CD4-positive, alpha-beta T cell (primary cell): ENCODE measurements around the gene TMCO4. TPM values are rescaled to one million over a fixed set of nuclear protein-coding genes. Genes with fewer than 3 reads are reported as not detected.

Experiments used
- ATAC-seq: fragments of 200-7000 bp; cut with Tn5 transposase; one replicate; pipeline ENCODE4 v1.10.0; 2022; ENCODE audit warnings: mild to moderate bottlenecking; ENCODE audit not compliant: poor library complexity
- CTCF ChIA-PET: fragments of 350-600 bp; sonication (Branson Sonifier 250); formaldehyde crosslinking; loops from one replicate; lab custom pipeline; 2021; ENCODE audit warnings: antibody characterized with exemption, inconsistent platforms; lab: Charles Lee
- POLR2A ChIA-PET: fragments of 350-600 bp; sonication (Branson Sonifier 250); formaldehyde crosslinking; loops from one replicate; lab custom pipeline; 2021; ENCODE audit warnings: antibody characterized with exemption, inconsistent platforms; lab: Charles Lee
- DNase-seq, 14 experiments: peaks; one replicate each; pipeline ENCODE4 v3.0.0-alpha.2; 2013 to 2020; ENCODE audit warnings: mixed read lengths in 2 of 14
- H3K27ac ChIP-seq, 2 donors: one replicate each; pipeline versions ENCODE4 v1.5.1 to v1.7.0; 2013; ENCODE audit warnings: low read length in 2 of 2, low read depth in 1 of 2, mild to moderate bottlenecking in 1 of 2
- H3K27me3 ChIP-seq, 2 experiments: 1 replicate in 1 of 2; 2 replicates in 1 of 2; pipeline versions ENCODE4 v1.6.1 to v1.7.0; 2013; ENCODE audit warnings: low read length in 2 of 2, control low read depth in 1 of 2, mild to moderate bottlenecking in 1 of 2, moderate library complexity in 1 of 2; ENCODE audit not compliant: insufficient read depth in 2 of 2, control insufficient read depth in 1 of 2
- H3K36me3 ChIP-seq: one replicate; pipeline ENCODE4 v1.6.1; 2013; ENCODE audit warnings: low read length, control low read depth; ENCODE audit not compliant: insufficient read depth
- H3K4me1 ChIP-seq: one replicate; pipeline ENCODE4 v1.6.1; 2013; ENCODE audit warnings: low read length, control low read depth; ENCODE audit not compliant: insufficient read depth
- H3K4me3 ChIP-seq: one replicate; pipeline ENCODE4 v1.5.1; 2013; ENCODE audit warnings: mild to moderate bottlenecking, low read length, moderate library complexity
- H3K9me3 ChIP-seq, 2 experiments: 1 replicate in 1 of 2; 2 replicates in 1 of 2; pipeline versions ENCODE4 v1.6.1 to v1.7.0; 2013; ENCODE audit warnings: low read length in 2 of 2, mild to moderate bottlenecking in 2 of 2, control low read depth in 1 of 2, moderate library complexity in 1 of 2; ENCODE audit not compliant: control insufficient read depth in 1 of 2, insufficient read depth in 1 of 2
- H3K27ac Mint-ChIP-seq: one replicate; pipeline ENCODE4 v1.8.0; 2020; ENCODE audit warnings: mixed read lengths
- H3K27me3 Mint-ChIP-seq: one replicate; pipeline ENCODE4 v1.8.0; 2021; ENCODE audit warnings: mixed read lengths
- H3K36me3 Mint-ChIP-seq: one replicate; pipeline ENCODE4 v1.8.0; 2021; ENCODE audit warnings: low read depth, mixed read lengths
- H3K4me1 Mint-ChIP-seq: one replicate; pipeline ENCODE4 v1.8.0; 2021; ENCODE audit warnings: low read depth, mixed read lengths
- H3K4me3 Mint-ChIP-seq: one replicate; pipeline ENCODE4 v1.8.0; 2020; ENCODE audit warnings: mild to moderate bottlenecking, mixed read lengths
- H3K9me3 Mint-ChIP-seq: one replicate; pipeline ENCODE4 v1.8.0; 2020; ENCODE audit warnings: mixed read lengths
- intact Hi-C, 2 experiments: fragments of 100-400 bp; cut with DNase I in 1 of 2; cut with micrococcal nuclease in 1 of 2; formaldehyde crosslinking; loops; one replicate each; pipeline versions ENCODE4 v1.15.1 to v1.9.0; 2023 to 2025; cut with DNase I, micrococcal nuclease
- total RNA-seq, 174 experiments: library from RNA in 2 of 174; stranded (reverse) in 2 of 174; gene quantifications; one replicate each; pipeline ENCODE4 v1.2.3 and lab custom pipeline; 2021 to 2026
- TF ChIP-seq, protein P1 (sequence below): fragments of 200-600 bp; IDR thresholded peaks from one replicate; pipeline ENCODE4 v1.8.0; 2022; ENCODE audit warnings: antibody characterized with exemption, mild to moderate bottlenecking

Gene TMCO4
- total RNA-seq, 2 experiments from 2014 or later = 12.4 to 13.9 TPM

DNA sequence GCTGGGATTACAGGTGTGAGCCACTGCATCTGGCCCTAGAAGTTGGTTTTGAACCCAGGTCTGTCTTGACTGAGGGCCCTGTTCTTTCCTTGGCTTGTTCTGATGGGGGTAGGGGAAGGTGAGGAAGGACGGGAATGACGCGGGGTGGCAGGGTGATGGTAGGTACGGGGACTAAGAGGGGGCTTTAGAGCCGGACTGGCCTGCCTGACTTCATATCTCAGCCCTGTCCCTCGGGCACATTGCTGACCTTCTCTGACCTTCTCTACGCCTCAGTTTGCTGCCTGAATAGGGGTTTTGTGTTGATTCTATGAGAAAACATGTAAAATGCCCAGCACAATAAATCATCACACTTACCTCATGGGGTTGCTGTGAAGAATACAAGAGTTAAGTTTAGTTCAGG lies 8.6 kb upstream of the TMCO4 start:
- Mint-ChIP-seq H3K27ac (no peak overlapping the region), H3K36me3 (no peaks in the 10 kb centered on the region), H3K9me3 (no peaks in the 10 kb centered on the region), H3K4me1 (no peaks in the 10 kb centered on the region), H3K4me3 (no peak overlapping the region), H3K27me3 (no peaks in the 10 kb centered on the region)
- Histone ChIP-seq H3K9me3 (no peaks in the 10 kb centered on the region), H3K27me3 (no peaks in the 10 kb centered on the region), H3K27ac (no peak overlapping the region), H3K36me3 (no peaks in the 10 kb centered on the region), H3K4me1 (no peaks in the 10 kb centered on the region), H3K4me3 (no peak overlapping the region)
- CTCF ChIA-PET = no interaction called here
- POLR2A ChIA-PET = no interaction called here
- ATAC-seq (no peak), DNase-seq (no peak)
- TF ChIP-seq, protein P1, sequence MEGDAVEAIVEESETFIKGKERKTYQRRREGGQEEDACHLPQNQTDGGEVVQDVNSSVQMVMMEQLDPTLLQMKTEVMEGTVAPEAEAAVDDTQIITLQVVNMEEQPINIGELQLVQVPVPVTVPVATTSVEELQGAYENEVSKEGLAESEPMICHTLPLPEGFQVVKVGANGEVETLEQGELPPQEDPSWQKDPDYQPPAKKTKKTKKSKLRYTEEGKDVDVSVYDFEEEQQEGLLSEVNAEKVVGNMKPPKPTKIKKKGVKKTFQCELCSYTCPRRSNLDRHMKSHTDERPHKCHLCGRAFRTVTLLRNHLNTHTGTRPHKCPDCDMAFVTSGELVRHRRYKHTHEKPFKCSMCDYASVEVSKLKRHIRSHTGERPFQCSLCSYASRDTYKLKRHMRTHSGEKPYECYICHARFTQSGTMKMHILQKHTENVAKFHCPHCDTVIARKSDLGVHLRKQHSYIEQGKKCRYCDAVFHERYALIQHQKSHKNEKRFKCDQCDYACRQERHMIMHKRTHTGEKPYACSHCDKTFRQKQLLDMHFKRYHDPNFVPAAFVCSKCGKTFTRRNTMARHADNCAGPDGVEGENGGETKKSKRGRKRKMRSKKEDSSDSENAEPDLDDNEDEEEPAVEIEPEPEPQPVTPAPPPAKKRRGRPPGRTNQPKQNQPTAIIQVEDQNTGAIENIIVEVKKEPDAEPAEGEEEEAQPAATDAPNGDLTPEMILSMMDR = no peak
- intact Hi-C loops = no loop called here

DNA sequence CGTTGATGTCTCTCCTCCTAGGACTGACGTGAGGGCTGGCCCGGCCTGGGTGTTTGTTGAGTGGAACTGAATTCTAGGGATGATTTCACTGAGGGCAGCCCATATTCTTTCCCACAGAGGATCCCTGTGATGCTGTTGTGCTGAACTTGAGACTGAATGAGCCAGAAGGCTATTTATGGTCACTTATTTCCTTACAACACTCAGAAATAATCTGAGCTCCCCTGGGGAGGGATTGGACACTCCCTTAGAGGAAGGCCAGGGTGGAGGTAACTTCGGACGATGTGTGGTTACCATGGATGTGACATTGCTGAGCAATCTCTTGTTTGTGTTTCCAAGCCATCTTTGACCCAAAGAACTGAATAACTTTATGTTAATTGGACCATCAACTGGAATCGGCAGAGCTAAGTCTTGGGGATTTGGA lies 5.1 kb upstream of the TMCO4 start:
- H3K27ac ChIP-seq = no peak overlapping the region
- CTCF ChIA-PET = no interaction called here
- POLR2A ChIA-PET = no interaction called here
- H3K36me3 ChIP-seq = no peaks in the 10 kb centered on the region
- Mint-ChIP-seq H3K27me3 (no peaks in the 10 kb centered on the region), H3K4me1 (peaks cover 16% of the 10 kb centered on the region), H3K9me3 (no peaks in the 10 kb centered on the region), H3K27ac (no peak overlapping the region), H3K4me3 (no peak overlapping the region), H3K36me3 (peaks cover 5% of the 10 kb centered on the region)
- TF ChIP-seq, protein P1 = no peak
- H3K9me3 ChIP-seq = no peaks in the 10 kb centered on the region
- H3K4me1 ChIP-seq = peaks cover 14% of the 10 kb centered on the region
- H3K27me3 ChIP-seq = no peaks in the 10 kb centered on the region
- ATAC-seq (no peak), DNase-seq (no peak)
- intact Hi-C loops = no loop called here
- no peak overlapping the region for H3K4me3 ChIP-seq

DNA sequence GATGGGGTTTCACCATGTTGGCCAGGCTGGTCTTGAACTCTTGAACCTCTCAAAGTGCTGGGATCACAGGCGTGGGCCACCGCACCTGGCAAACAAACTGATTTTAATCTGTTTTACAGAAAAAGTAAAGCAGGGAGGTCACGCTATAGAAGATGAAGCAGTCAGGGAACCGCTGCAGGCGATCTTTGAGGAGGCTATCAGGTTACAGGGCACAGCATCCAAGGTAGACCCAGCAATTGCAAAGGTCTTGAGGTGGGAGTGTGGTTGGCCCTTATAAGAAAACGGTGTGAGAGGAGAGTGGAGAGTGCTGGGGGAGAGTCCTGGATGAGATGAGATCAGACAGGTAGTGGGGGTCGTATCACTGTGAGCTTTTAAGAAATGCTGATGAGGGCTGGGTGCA lies 2.6 kb upstream of the TMCO4 start:
- intact Hi-C loops = no loop called here
- Histone ChIP-seq H3K4me3 (no peak overlapping the region), H3K9me3 (no peaks in the 10 kb centered on the region), H3K4me1 (peaks cover 30% of the 10 kb centered on the region), H3K27me3 (no peaks in the 10 kb centered on the region), H3K36me3 (peaks cover under 1% of the 10 kb centered on the region), H3K27ac (no peak overlapping the region)
- H3K27ac Mint-ChIP-seq = no peak overlapping the region
- CTCF ChIA-PET = no interaction called here
- H3K27me3 Mint-ChIP-seq = no peaks in the 10 kb centered on the region
- H3K9me3 Mint-ChIP-seq = no peaks in the 10 kb centered on the region
- no peak overlapping the region for H3K4me3 Mint-ChIP-seq
- ATAC-seq (no peak), DNase-seq (no peak)
- peaks cover 31% of the 10 kb centered on the region for H3K4me1 Mint-ChIP-seq
- POLR2A ChIA-PET = no interaction called here
- TF ChIP-seq, protein P1 = no peak
- peaks cover 5% of the 10 kb centered on the region for H3K36me3 Mint-ChIP-seq
